HCT116 (cell line): ENCODE measurements around the gene FBXO22. TPM values are rescaled to one million over a fixed set of nuclear protein-coding genes. Genes with fewer than 3 reads are reported as not detected.

Experiments
- ATAC-seq: fragments of 200-7000 bp; cut with Tn5 transposase; 2 replicates; pipeline ENCODE4 v1.9.1; 2020; ENCODE audit warnings: mild to moderate bottlenecking, moderate library complexity
- BruUV-seq: library from RNA; stranded (reverse); fragments of 400-500 nt; replicated peaks from 2 replicates; lab custom pipeline; 2021; lab: Mats Ljungman, UMichigan
- CTCF ChIA-PET: fragments of 300-600 bp; sonication (Branson Sonifier 250); formaldehyde crosslinking; loops from one replicate; lab custom pipeline; 2021; ENCODE audit warnings: antibody characterized with exemption; lab: Charles Lee
- POLR2A ChIA-PET: fragments of 300-600, 350-600 bp; sonication (Branson Sonifier 250); formaldehyde crosslinking; loops from one replicate; lab custom pipeline; 2021; ENCODE audit warnings: antibody characterized with exemption; lab: Charles Lee
- RAD21 ChIA-PET, 2 experiments: fragments of 300-600 bp; sonication (Branson Sonifier 250); formaldehyde crosslinking; loops; one replicate each; lab custom pipeline; 2023; ENCODE audit warnings: low total read pairs in 2 of 2; ENCODE audit not compliant: uncharacterized antibody in 2 of 2, unreplicated experiment in 2 of 2, low non-redundant PET in 1 of 2; lab: Charles Lee
- DNase-seq: peaks from one replicate; pipeline ENCODE4 v3.0.0-alpha.2; 2010; ENCODE audit warnings: low read depth, low spot score
- H2AFZ ChIP-seq: fragments of 200-600 bp; shearing (Covaris generic), sonication (generic); 2 replicates; pipeline ENCODE4 v1.6.1; 2017; ENCODE audit warnings: low read depth, mixed run types, mixed read lengths, antibody characterized with exemption, low read length; ENCODE audit not compliant: poor library complexity, severe bottlenecking
- H3K27ac ChIP-seq: 2 replicates; pipeline ENCODE4 v1.5.1; 2012; ENCODE audit warnings: low read depth, low read length
- H3K27me3 ChIP-seq: fragments of 200-600 bp; sonication (generic); 2 replicates; pipeline ENCODE4 v1.6.1; 2016; ENCODE audit warnings: mixed run types, low read length, mixed read lengths; ENCODE audit not compliant: insufficient read depth
- H3K36me3 ChIP-seq, 2 experiments: fragments of 200-500 bp in 1 of 2; fragments of 200-600 bp in 1 of 2; sonication (Bioruptor generic) in 1 of 2; sonication (generic) in 1 of 2; 2 replicates each; pipeline versions ENCODE4 v1.5.1 to v1.6.1; 2014 to 2016; ENCODE audit warnings: low read length in 2 of 2, inconsistent platforms in 1 of 2, mixed read lengths in 1 of 2, mixed run types in 1 of 2; ENCODE audit not compliant: insufficient read depth in 2 of 2, control insufficient read depth in 1 of 2
- H3K4me1 ChIP-seq, 2 experiments: fragments of 200-600 bp in 1 of 2; sonication (generic) in 1 of 2; 2 replicates each; pipeline versions ENCODE4 v1.5.1 to v1.6.1; 2012 to 2017; ENCODE audit warnings: low read length in 2 of 2, inconsistent platforms in 1 of 2, mild to moderate bottlenecking in 1 of 2, mixed read lengths in 1 of 2, mixed run types in 1 of 2, moderate library complexity in 1 of 2; ENCODE audit not compliant: insufficient read depth in 2 of 2, control insufficient read depth in 1 of 2
- H3K4me2 ChIP-seq: fragments of 200-600 bp; sonication (generic); 2 replicates; pipeline ENCODE4 v1.6.1; 2017; ENCODE audit warnings: mixed run types, low read length, mixed read lengths
- H3K4me3 ChIP-seq, 2 experiments: fragments of 200-600 bp in 1 of 2; sonication (generic) in 1 of 2; replicated peaks in 1 of 2; 2 replicates each; pipeline ENCODE4 v1.5.1; 2011 to 2016; ENCODE audit warnings: low read length in 2 of 2, control low read depth in 1 of 2, low read depth in 1 of 2, mild to moderate bottlenecking in 1 of 2, mixed read lengths in 1 of 2, mixed run types in 1 of 2
- H3K79me2 ChIP-seq: fragments of 200-600 bp; sonication (generic); 2 replicates; pipeline ENCODE4 v1.6.1; 2017; ENCODE audit warnings: mild to moderate bottlenecking, mixed run types, low read length, moderate library complexity, mixed read lengths; ENCODE audit not compliant: insufficient read depth
- H3K9ac ChIP-seq: fragments of 200-600 bp; sonication (generic); 2 replicates; pipeline ENCODE4 v1.6.1; 2016; ENCODE audit warnings: low read length, mixed read lengths
- H3K9me2 ChIP-seq: fragments of 200-600 bp; sonication (generic), shearing (Covaris generic); 2 replicates; pipeline ENCODE4 v1.6.1; 2017; ENCODE audit warnings: mixed run types, mild to moderate bottlenecking, moderate library complexity; ENCODE audit not compliant: insufficient read depth
- H3K9me3 ChIP-seq, 2 experiments: fragments of 200-500 bp in 1 of 2; fragments of 200-600 bp in 1 of 2; sonication (Bioruptor generic) in 1 of 2; sonication (generic) in 1 of 2; 2 replicates each; pipeline ENCODE4 v1.6.1; 2014 to 2017; ENCODE audit warnings: low read length in 2 of 2, mixed read lengths in 2 of 2, inconsistent platforms in 1 of 2, low read depth in 1 of 2, mild to moderate bottlenecking in 1 of 2, mixed run types in 1 of 2, moderate library complexity in 1 of 2; ENCODE audit not compliant: control insufficient read depth in 1 of 2, insufficient read depth in 1 of 2
- H4K20me1 ChIP-seq: fragments of 200-600 bp; sonication (generic), shearing (Covaris generic); 2 replicates; pipeline ENCODE4 v1.6.1; 2017; ENCODE audit warnings: mixed run types, mild to moderate bottlenecking, moderate library complexity; ENCODE audit not compliant: insufficient read depth
- ATF3 ChIP-seq: IDR thresholded peaks from 2 replicates; pipeline ENCODE4 v1.6.1; 2012
- ELF1 ChIP-seq: IDR thresholded peaks from 2 replicates; pipeline ENCODE4 v1.6.1; 2012; ENCODE audit warnings: low read depth, borderline replicate concordance
- MAX ChIP-seq: IDR thresholded peaks from 2 replicates; pipeline ENCODE4 v1.6.1; 2012
- RAD21 ChIP-seq: IDR thresholded peaks from 2 replicates; pipeline ENCODE4 v1.6.1; 2012; ENCODE audit warnings: low read depth, mild to moderate bottlenecking
- REST ChIP-seq: IDR thresholded peaks from 2 replicates; pipeline ENCODE4 v1.6.1; 2012; ENCODE audit warnings: low read depth
- intact Hi-C: fragments of 100-400 bp; cut with micrococcal nuclease; formaldehyde crosslinking; loops from 2 replicates; pipeline ENCODE4 v1.10.0; 2022
- total RNA-seq: library from RNA; stranded (reverse); gene quantifications from one replicate; pipeline ENCODE4 v1.2.1, GENCODE V29; 2021; ENCODE audit not compliant: unreplicated experiment

FBXO22 gene
- total RNA-seq, 1 experiment from 2014 or later, result 60.3 TPM

- no peak for TF ChIP-seq REST
- peak; percentile 89 for TF ChIP-seq MAX
Observed at GRCh38 chr15:75903331-75904239, at the start of gene FBXO22 (continued).

- no peaks in the 10 kb centered on the region for H3K79me2 ChIP-seq
- BruUV-seq, result no TSS peak
- RAD21 ChIA-PET, result no interaction called here
Observed at GRCh38 chr15:75857886-75858285, 45.8 kb upstream of the FBXO22 start.

More at GRCh38 chr15:75857886-75858285, 45.8 kb upstream of the FBXO22 start:
- Histone ChIP-seq H4K20me1 (no peaks in the 10 kb centered on the region), H3K4me2 (no peak overlapping the region), H3K9ac (no peak overlapping the region), H3K36me3 (no peaks in the 10 kb centered on the region; a peak in 1 of 4 replicates), H3K27me3 (no peaks in the 10 kb centered on the region), H2AFZ (no peak overlapping the region), H3K9me3 (no peaks in the 10 kb centered on the region), H3K4me3 (no peak overlapping the region), H3K27ac (no peak overlapping the region), H3K4me1 (no peaks in the 10 kb centered on the region)
- no peak for DNase-seq
- ATAC-seq, result no peak
- ChIA-PET POLR2A (no interaction called here), CTCF (no interaction called here)
- intact Hi-C loops, result no loop called here
- TF ChIP-seq RAD21 (no peak), ELF1 (no peak), REST (no peak), ATF3 (no peak)
- TF ChIP-seq, all 23 proteins: peak for 0
- no peaks in the 10 kb centered on the region for H3K9me2 ChIP-seq
